Frontal cortex (tissue), 4 donors: Measurements from ENCODE around the gene TRPC6. TPM values are rescaled to one million over a fixed set of nuclear protein-coding genes. Genes with fewer than 3 reads are reported as not detected.
A peak's percentile ranks its signal among the peaks of the same experiment; 100 is the strongest.
"Not testable (repeated sequence)": the region's sequence is repeated elsewhere in the genome, so short reads cannot be mapped to it uniquely, and the experiment has no call there.

Experiments used
- DNase-seq, 2 donors: peaks; one replicate each; pipeline ENCODE4 v3.0.0; 2012; ENCODE audit warnings: low spot score in 2 of 2
- FAIRE-seq: peaks from 2 replicates; lab custom pipeline; 2012; peaks lifted over from hg19 to GRCh38; lab: Jason Lieb, UNC
- total RNA-seq: library from RNA; depleted of rRNA; stranded (reverse); fragments of >200 nt; gene quantifications from one replicate; pipeline ENCODE4 v1.2.3, GENCODE V29; 2014
- donor health status: control.
- donor health status: control.
- donor health status: control.

The TRPC6 gene
- total RNA-seq, 1 donor from 2014 or later: 5.7 TPM

DNA sequence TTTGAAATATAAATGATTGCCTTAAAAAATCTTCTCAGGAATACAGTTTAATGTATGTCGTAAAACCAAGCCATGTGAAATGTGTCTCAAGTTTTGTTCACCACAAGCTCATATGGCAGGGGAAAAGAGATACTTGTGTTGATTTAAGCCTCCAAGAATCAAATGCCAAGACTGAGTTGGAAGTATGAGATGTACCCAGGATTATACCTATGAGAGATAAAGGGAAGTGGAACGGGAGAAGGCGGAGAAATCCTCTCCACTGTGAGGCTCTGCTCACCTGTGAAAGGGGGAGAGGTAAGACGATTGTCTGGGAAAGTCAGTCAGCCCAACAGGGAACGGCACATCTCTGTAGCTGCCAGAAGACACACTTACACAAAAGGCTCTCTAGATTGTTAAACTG, 124.8 kb downstream of the TRPC6 start:
- FAIRE-seq: no peak

DNA sequence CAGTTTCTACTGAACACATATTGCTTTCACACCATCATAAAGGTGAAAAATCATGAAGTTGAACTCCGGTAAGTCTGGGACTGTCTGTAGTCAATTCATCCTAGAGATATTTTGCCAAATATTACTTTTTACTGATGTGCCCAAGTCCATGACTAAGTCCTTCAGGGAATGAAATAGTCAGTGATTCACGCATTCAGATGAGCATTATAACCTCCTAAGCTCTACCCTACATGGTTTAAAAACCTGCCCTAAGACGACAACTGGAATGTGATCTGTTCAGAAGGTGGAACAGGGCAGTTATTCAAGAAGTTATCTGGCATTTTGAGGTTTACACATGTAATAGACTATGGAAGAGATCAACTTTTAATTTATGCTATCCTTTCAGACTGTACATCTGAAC, 125.6 kb downstream of the TRPC6 start:
- DNase-seq (no peak), FAIRE-seq (no peak)

More for the DNA sequence above, 124.8 kb downstream of the TRPC6 start:
- no peak for DNase-seq

DNA sequence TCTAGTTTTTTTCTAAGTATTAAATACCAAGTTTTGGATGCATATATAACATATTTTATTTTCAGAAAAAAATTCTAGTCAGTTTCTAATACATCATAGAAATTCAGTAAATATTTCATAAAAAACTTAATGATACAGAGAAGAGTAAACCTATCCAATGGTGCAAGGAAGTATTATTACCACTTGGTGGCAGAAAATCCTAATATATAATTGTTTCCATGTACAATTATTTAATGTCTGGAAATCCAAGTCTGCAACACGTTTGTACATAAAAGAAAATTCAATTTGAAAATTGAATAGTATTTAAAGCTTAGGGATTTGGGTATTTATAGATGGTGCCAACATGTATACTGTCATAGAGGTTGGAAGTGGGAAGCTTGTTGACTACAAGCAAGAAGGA, 127.0 kb downstream of the TRPC6 start:
- FAIRE-seq: peak; percentile 69
- no peak for DNase-seq

DNA sequence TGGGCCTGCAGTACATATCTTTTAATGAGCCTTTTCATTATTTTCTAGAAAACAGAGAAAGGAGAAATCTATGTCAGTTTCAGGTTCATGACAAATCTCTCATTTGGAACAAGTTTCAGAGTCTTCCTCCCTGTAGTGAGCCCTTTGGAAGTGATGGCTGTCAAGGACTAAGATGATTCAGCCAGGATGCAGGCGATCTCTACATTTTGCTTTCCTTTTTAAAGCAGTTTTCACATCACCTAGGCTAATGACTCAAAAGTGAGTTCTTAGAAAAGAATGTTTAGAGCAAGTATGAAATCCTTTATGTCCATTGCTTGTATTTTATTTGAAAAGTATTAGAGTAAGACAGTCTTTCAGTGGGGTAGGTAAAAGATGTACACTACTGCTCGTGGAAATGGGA, 130.1 kb downstream of the TRPC6 start:
- DNase-seq: no peak

DNA sequence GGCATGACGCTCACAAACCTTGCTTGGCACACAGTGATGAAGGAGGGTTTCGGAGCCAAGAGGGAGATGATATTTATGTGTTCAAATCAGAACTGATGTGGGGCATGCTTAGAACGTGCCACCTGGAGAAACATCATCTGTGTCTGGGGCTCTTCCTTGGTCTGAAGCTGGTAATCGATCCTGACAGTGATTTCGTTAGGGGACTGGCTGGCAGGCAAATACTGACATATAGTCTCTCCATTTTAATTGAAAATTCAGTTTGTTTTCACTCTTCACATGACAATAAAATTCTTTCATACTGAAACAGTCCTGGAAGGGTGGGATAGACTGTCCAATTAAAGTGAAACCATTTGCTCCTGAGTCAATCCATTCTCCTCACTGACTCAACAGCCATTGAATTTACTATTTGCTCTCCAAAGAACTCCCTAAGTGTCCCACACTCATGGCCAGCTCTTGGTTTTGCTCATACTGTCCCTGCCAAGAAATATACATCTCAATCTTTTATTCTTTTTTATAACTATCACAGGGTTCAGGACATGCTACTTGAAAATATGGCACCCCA, 134.8 kb downstream of the TRPC6 start:
- DNase-seq (no peak), FAIRE-seq (no peak)

More for the DNA sequence above, 130.1 kb downstream of the TRPC6 start:
- FAIRE-seq: no peak

DNA sequence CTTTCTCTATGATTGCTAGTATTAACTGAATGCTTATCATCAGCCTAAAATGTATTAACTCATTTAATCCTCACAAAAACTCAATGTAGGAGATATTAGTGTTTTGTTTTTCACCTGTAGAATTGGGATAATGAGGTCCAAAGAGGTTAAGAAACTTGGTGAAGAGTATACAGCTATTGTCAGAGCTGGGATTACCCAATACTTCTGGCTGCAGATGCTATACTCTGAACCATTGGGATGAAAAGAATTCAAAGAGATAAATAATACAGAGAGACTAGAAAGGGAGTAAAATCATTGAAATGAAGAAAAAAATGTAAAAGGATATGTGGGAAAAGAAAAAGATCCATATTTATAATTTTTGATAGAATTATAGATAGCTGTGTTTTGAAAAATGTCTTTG, 137.1 kb downstream of the TRPC6 start:
- FAIRE-seq (no peak), DNase-seq (no peak)

DNA sequence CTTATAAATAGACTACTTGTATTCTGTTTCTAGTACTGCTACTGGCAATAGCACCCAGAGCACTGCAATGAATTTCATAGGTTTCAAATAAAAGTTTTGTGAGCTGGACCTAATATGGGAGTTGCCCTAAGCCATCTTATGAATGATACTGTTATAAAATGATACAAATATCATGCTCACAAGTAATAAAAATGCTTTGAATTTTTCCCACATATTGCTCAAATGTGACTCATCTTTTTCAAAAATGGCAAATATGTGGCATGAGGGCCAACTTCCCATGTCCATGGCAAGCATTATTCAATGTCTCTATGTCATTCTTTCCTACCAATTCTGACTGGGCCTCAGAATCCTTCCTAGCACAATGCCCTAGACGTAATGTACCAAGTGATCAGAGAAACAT, 137.6 kb downstream of the TRPC6 start:
- no peak for FAIRE-seq
- no peak for DNase-seq

DNA sequence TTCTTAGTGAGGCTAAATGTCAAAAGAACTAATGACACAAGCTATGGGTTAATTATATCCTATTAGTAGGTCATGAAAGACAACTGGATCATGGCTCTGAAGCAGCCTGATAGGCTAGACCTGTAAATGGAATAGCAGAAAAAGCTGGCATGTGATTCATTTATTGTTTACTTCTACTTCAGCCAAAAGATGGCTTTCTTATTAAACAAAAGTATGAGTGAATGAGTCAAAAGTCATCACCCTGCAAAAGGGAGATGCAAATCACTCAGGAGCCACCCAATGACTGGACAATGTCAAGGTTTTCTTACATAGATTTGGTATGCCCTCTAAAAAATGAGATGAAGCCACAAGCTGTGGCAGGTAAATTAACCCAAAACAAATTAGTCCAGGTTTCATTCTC, 138.0 kb downstream of the TRPC6 start:
- DNase-seq (no peak), FAIRE-seq (no peak)

DNA sequence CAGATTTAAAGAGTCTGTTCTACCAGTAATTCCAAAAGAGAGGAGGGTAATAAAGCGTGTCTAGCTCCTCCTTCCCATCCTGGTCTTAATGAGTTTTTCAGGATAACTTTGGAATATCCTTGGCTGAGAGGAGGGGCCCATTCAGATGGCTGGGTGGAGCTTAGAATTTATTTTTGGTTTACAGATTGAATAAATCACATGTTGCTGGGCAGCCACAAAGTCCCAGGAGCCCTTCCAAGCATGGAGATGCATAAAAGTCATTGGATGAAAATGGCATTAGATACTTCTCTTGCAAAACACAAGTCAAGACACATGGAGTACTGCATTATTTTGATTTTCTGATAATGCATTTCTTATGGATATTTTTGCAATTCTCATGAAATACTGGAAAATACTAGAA, 139.0 kb downstream of the TRPC6 start:
- DNase-seq (no peak), FAIRE-seq (no peak)

DNA sequence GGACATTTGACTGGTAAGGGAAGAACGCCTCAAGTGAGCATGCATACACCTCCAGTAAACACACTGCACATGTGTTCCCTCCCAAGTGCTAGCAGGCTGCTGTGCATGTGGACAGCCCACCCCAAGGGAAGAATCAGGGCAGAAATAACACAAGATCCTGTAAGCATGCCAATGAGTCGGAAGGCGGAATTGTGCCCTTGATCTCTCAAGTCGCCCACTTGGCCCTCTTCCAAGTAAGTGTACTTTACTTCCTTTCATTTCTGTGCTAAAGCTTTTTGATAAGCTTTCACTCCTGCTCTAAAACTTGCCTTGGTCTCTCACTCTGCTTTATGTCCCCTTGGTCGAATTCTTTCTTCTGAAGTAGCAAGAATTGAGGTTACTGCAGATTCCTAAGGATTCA, 139.6 kb downstream of the TRPC6 start:
- DNase-seq (no peak), FAIRE-seq (no peak)

DNA sequence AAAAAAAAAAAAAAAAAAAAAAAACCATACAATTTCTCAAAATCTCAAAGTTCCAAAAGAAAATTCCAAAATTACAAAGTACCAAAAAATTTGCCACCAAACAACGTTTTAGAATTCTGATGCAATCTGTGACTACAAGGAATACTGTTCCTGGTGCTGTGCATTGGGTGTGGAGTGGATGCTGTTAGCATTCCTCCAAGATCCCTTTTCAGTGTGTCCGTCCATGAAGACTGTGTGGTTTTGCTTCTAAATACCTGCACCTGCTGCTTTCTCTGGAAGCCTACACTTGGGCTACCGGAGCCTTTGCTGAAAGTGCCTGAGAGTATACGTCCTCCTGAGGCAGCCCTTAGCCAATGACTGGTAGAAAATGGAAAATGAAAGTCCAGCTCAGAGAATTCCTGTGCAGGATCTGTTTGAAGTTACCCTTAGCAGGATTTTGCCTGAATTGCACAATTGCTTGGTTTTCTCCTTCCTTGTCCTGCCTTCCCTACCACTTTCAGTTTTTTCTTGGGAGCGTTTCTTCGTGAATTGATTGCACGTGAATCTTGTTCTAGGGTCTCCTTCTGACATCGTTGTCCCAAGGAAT, 140.8 kb downstream of the TRPC6 start:
- DNase-seq (no peak), FAIRE-seq (no peak)

DNA sequence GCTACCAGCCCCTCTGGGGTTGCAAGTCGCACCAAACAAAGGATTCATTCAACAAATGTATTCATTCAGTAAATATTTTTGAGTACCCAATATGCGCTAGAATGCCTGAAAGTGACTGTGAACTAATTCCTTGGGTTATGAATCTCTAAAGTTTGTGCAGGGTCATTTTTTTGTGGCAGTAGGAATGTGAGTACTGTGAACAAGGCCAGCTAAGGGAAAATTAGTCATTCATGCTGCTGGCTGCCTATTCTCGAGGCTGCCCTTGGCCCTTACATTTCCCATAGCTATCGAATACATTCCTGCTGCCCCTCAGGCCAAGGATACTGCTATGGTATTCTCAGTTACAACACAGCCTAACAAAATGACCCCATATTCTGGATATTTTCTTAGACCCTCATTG, 141.6 kb downstream of the TRPC6 start:
- no peak for FAIRE-seq
- DNase-seq: no peak

DNA sequence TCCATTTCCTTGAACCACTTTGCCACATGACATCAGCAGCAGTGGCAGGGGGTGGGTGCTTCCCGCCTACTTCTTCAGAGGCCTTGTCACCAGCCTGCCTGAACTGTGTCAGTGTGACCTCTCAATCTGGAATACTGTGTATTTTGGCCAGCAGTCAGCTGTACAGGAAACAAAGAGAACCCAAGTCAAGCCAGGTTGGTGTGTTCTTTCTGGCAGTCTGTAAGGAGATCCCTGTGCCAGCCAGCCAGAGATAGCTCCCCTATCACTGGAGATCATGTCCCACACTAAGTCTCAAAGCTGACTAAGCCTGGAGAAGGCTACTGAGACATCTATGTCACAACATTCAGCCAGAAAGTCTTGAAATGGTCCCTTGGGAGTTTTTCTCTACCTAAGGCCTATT, 142.1 kb downstream of the TRPC6 start:
- FAIRE-seq: no peak
- DNase-seq: no peak

DNA sequence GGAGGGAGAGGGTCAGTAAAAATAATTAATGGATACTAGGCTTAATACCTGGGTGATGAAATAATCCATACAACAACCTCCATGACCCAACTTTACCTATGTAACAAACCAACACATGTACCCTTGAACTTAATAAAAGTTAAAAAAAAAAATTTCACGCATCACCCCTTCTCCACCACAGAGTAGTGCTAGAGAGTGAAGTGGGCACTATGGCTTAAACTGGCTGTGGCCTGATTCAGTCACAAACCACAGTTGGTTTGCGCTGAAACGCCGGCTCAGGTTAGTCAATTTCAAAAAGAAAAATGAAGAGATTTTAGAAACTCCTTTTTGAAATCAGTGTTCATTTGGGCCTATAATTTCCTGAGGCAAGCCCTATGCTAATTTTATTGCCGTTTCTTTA, 144.3 kb downstream of the TRPC6 start:
- FAIRE-seq: no peak
- DNase-seq: no peak

DNA sequence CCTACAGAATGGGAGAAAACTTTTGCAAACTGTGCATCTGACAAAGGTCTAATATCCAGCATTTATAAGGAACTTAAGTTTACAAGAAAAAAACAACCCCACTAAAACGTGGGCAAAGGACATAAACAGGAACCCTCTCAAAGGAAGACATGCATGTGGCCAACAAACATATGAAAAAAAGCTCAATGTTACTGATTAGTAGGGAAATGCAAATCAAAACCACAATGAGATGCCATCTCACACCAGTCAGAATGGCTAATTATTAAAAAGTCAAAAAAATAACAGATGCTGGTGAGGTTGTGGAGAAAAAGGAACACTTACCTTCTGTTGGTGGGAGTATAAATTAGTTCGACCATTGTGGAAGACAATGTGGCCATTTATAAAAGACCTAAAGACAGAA, 145.1 kb downstream of the TRPC6 start:
- not testable (repeated sequence) for FAIRE-seq, DNase-seq

DNA sequence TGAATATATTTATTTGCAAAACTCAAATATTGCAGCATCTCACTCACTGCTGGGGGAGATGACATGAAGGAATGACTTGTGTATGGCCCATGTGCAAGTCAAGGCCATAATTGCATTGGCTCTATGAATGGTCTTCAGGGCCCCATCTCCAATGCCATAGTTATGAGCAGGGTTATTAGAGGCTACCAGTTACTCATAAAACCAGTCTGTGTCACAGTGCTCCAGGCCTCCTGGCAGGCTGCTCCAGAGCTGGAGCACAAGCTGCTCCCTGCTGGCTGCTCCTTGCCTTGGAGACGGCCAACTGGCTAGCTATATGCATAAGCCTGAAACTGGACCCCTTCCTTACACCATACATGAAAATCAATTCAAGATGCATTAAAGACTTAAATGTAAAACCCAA, 145.7 kb downstream of the TRPC6 start:
- FAIRE-seq (no peak), DNase-seq (no peak)

DNA sequence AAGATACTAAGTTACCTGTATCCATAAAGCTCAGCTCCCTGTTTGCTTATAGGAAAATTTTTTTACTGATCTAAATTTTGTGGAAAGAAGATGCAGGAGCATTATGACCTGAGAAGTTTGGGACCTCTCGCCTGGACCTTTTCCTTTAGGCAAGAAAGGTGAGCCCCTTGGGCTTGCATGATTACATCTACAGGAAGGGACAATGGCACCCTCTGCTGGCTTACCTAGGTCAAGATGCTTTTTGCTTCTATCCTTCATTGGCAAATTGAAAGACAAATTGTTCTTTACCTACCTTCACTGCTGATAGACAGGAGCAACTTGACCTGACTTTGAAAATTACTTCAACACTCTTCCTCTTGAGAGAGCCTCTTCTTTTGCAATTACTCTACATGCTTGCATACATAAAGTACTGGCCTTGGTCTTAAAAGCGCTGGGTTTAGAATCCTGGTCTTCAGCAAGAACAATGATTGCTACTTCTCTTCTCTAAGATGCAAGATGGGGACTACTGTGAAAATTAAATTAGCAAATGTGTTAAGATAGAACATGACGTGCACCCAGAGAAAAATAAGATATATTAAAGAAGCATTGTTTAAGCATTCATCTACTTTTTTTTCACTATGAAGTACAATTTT, 147.2 kb downstream of the TRPC6 start:
- FAIRE-seq (no peak), DNase-seq (no peak)

DNA sequence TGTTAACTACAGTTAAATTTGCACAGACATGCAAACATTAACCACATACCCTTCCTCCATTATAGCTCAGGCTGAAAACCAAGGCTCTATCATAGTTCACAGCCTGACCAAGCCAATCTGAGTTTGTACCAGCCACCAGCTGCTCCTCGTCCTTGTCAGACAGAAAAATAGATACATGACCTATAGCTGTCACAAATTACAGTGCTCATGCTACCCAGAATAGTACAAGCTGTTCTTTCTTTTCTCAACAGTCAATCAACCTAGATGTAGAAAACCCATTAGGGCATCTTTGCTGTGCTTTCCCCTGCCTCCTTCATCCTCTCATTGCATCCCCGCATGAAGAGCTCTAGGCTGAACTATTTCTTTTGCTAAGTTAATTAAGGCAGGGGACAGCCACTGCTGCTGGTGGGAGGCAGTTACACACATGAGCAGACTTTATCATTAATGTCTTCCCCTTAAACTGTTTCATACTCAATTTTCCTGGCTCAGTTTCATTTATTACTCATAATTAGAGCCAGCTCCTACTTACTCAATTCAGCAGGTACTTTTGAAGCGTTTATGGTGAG, 148.3 kb downstream of the TRPC6 start:
- no peak for FAIRE-seq
- no peak for DNase-seq

DNA sequence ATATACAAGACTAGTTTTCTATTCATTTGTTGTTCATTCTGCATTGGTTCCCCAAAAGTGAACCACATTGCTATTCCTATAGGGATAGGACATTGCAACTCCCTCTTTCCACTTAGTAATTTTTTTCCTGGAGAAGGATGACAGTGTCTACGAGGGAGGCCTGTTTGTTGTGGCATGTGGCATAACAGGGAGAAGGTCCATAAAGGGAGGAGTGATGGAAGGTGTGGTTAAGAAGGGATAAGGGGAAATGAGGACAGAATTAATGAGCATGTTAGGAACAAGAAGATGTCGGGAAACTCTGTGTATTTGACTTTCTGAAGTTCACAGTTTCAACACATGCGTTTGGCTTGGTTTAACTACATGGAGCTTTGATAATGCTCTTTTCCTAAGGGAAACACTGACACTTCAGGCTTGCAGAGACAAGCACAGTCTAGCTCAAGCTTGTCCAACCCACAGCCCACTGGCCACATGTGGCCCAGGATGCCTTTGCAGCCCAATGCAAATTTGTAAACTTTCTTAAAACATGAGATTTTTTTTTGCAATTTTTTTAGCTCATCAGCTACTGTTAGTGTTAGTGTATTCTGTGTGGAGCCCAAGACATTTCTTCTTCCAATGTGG, 149.7 kb downstream of the TRPC6 start:
- no peak for FAIRE-seq
- DNase-seq: no peak

DNA sequence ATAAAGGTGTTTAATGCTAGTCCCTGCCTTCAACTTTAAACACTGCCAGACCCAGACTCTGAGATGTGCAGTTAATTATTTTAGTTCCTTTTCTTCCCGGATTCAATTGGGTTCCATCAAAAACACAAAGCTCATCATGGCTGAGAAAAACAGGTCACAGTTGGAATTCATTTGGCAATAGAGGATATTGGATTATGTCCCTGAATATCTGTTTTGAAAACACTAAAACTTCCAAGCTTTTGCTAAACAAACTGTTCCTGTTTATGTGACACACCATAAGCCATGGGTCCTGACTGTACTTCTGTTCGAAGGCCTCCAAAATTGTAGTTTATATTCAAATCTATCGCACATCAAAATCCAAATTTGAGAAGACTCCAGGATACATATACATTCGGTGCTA, 150.7 kb downstream of the TRPC6 start:
- DNase-seq: no peak

More for the DNA sequence above, 150.7 kb downstream of the TRPC6 start:
- FAIRE-seq: no peak
